Fibroblast of skin of right quadriceps (primary cell): ENCODE measurements around the gene CTNNBL1.
"Not testable (repeated sequence)": the region's sequence is repeated elsewhere in the genome, so short reads cannot be mapped to it uniquely, and the experiment has no call there.

Source experiments
- DNase-seq: peaks from one replicate; pipeline ENCODE4 v3.0.0-alpha.2; 2013

CTNNBL1 gene

GRCh38 chr20:37693635-37694626 lies at the start of gene CTNNBL1:
CTNNBL1 (plus strand) TSS chr20:37694030; CDS start chr20:37694123, 93 bp downstream.
- DNase-seq = peak; percentile 97

GRCh38 chr20:37644605-37645004 lies 49.2 kb upstream of the CTNNBL1 start:
- DNase-seq = no peak

GRCh38 chr20:37647946-37648345 lies 45.9 kb upstream of the CTNNBL1 start:
- DNase-seq = no peak

GRCh38 chr20:37649017-37649416 lies 44.8 kb upstream of the CTNNBL1 start:
- DNase-seq = no peak

GRCh38 chr20:37649676-37650370 lies 44.0 kb upstream of the CTNNBL1 start:
- no peak for DNase-seq

- DNase-seq = no peak
These were observed 43.2 kb upstream of the CTNNBL1 start for GRCh38 chr20:37650661-37651060.

GRCh38 chr20:37651932-37652331 lies 41.9 kb upstream of the CTNNBL1 start:
- DNase-seq = peak; percentile 4

GRCh38 chr20:37656945-37657344 lies 36.9 kb upstream of the CTNNBL1 start:
- DNase-seq = no peak

- DNase-seq = no peak
These were observed 35.7 kb upstream of the CTNNBL1 start for GRCh38 chr20:37657924-37658804.

GRCh38 chr20:37661519-37661918 lies 32.3 kb upstream of the CTNNBL1 start:
- DNase-seq = no peak

- DNase-seq = no peak
These were observed 31.5 kb upstream of the CTNNBL1 start for GRCh38 chr20:37662308-37662707.

- not testable (repeated sequence) for DNase-seq
These were observed 29.2 kb upstream of the CTNNBL1 start for GRCh38 chr20:37664595-37664994.

GRCh38 chr20:37668166-37668565 lies 25.7 kb upstream of the CTNNBL1 start:
- no peak for DNase-seq

- DNase-seq = no peak
These were observed 24.6 kb upstream of the CTNNBL1 start for GRCh38 chr20:37669062-37669772.

- DNase-seq = no peak
These were observed 24.0 kb upstream of the CTNNBL1 start for GRCh38 chr20:37669773-37670236.

- DNase-seq = no peak
These were observed 23.5 kb upstream of the CTNNBL1 start for GRCh38 chr20:37670351-37670791.

- no peak for DNase-seq
These were observed 21.7 kb upstream of the CTNNBL1 start for GRCh38 chr20:37672143-37672542.

- no peak for DNase-seq
These were observed 20.4 kb upstream of the CTNNBL1 start for GRCh38 chr20:37673444-37673843.

- no peak for DNase-seq
These were observed 17.4 kb upstream of the CTNNBL1 start for GRCh38 chr20:37676440-37676839.

GRCh38 chr20:37677969-37678861 lies 15.6 kb upstream of the CTNNBL1 start:
- no peak for DNase-seq

- not testable (repeated sequence) for DNase-seq
These were observed 14.1 kb upstream of the CTNNBL1 start for GRCh38 chr20:37679751-37680150.
